COLO829 (cell line): ENCODE data around the gene AIFM2.
"Not testable (repeated sequence)": the region's sequence is repeated elsewhere in the genome, so short reads cannot be mapped to it uniquely, and the experiment has no call there.

Experiments used
- DNase-seq: peaks from one replicate; pipeline ENCODE4 v3.0.0; 2012; ENCODE audit warnings: low spot score

The AIFM2 gene

DNA sequence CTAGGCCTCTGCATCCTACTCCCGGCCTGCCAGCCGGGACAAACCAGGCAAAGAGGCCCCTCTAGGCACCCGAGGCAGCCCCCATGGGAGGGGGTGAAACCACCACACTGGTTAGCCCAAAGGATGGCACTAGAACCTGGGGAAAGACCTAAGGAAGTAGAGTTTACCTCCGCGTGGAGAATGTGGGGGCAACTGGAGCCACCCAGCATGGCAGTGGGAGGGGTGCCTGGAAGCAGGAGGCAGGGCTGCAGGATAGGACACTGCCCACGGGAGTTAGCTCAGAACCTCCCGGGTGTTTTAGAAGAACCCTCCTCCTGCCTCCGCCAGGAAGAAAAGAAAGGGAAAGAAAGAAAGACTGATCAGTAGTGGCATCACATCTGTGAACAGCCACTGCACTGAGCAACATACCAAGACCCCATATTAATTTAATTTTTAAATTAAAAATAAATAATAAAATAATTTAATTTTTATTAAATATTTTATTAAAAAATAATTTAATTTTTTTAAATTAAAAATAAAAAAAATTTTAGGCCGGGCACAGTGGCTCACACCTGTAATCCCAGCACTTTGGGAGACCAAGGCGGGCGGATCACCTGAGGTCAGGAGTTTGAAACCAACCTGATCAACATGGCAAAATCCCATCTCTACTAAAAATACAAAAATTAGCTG is 11.2 kb downstream of the AIFM2 start:
- DNase-seq, result no peak

DNA sequence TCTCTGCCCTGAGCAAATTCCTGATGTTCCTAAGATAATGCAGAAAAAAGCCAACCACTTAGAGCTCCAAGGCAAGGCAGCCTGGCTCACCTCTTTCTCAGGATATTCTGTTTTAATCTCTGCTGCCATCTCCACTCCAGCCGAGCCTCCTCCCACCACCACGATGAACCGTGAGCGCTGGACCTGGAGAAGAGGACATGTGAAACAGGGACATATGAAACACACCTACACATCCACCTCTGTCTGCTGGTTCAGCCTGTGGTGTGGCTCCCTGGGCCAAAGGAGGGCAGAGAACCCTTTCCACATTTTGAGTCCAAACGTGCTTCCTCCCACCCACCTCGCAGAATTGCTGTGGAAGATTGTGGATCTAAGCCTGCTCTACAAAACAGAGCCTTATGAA is 12.2 kb downstream of the AIFM2 start:
- no peak for DNase-seq

- no peak for DNase-seq
These were observed 13.0 kb downstream of the AIFM2 start for GRCh38 chr10:70119623-70120022.

- no peak for DNase-seq
These were observed 13.4 kb downstream of the AIFM2 start for GRCh38 chr10:70119197-70119596.

DNA sequence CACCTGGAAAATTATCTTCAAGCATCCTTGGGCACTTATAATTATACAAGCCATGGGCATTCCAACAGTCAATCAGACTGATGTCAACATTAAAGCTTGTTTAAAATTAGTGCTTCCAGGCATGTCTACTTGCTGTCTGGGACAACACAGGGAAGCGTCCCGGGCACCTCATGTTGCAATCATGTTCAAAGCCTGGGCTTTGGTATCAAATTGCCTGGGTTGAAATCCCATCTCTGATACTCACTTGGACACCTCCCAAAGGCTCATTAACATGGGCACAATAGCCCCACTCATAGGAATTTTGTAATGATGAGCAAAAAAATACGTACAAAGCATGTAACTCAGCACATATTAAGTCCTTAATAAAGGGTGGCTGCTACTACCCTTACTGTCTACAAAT is 14.4 kb downstream of the AIFM2 start:
- DNase-seq, result no peak

GRCh38 chr10:70117646-70118045 is 15.0 kb downstream of the AIFM2 start:
- DNase-seq, result no peak

- DNase-seq, result no peak
These were observed 16.5 kb downstream of the AIFM2 start for GRCh38 chr10:70115948-70116682.

GRCh38 chr10:70114902-70115301 is 17.7 kb downstream of the AIFM2 start:
- DNase-seq, result no peak

GRCh38 chr10:70112071-70112470 is 20.6 kb downstream of the AIFM2 start:
- no peak for DNase-seq

- no peak for DNase-seq
These were observed 21.1 kb downstream of the AIFM2 start for GRCh38 chr10:70111496-70111895.

- no peak for DNase-seq
These were observed 23.4 kb downstream of the AIFM2 start for GRCh38 chr10:70109064-70109729.

DNA sequence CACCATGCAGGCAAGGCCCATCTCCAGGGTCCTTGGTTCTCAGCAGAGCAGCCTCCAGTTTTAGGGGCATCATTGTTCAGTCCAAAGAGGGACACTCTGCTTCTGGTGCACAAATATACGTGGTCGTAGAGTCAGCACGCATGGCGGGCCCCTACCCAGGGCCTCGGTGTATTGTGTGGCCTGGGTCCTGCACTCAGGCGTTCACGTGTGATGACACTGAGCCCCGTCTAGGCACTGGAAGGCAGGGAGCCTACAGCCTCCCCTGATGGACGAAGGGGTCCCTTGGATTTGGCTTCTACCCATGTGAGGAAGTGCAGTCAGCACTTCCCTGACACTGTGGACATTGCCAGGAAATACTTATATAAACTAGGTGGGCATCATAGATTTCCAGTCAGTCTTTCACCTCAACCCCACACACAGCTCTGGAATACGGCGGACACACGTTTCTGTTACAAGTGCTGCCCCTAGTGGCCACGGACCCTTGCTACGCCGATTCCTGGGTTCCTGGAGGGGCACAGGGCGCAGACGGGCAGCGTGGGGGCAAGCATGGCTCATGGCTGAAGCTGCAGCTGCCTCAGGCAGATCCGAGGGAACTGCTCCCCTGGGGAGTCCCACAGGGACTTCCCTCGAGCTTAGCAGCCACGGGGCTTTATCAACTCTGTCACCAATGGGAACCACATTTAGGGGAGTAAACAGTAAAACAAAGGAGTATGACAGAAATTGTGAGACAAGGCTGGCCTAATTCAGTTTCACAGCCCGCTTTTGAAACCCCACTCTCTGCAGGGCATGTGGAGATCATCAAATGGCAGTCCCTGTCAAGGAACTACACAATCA is 25.4 kb downstream of the AIFM2 start:
- DNase-seq, result no peak

GRCh38 chr10:70101668-70102067 is 31.0 kb downstream of the AIFM2 start:
- DNase-seq, result no peak

- DNase-seq, result not testable (repeated sequence)
These were observed 31.5 kb downstream of the AIFM2 start for GRCh38 chr10:70101068-70101562.

GRCh38 chr10:70098271-70098670 is 34.4 kb downstream of the AIFM2 start:
- no peak for DNase-seq

GRCh38 chr10:70097459-70097858 is 35.2 kb downstream of the AIFM2 start:
- DNase-seq, result no peak

DNA sequence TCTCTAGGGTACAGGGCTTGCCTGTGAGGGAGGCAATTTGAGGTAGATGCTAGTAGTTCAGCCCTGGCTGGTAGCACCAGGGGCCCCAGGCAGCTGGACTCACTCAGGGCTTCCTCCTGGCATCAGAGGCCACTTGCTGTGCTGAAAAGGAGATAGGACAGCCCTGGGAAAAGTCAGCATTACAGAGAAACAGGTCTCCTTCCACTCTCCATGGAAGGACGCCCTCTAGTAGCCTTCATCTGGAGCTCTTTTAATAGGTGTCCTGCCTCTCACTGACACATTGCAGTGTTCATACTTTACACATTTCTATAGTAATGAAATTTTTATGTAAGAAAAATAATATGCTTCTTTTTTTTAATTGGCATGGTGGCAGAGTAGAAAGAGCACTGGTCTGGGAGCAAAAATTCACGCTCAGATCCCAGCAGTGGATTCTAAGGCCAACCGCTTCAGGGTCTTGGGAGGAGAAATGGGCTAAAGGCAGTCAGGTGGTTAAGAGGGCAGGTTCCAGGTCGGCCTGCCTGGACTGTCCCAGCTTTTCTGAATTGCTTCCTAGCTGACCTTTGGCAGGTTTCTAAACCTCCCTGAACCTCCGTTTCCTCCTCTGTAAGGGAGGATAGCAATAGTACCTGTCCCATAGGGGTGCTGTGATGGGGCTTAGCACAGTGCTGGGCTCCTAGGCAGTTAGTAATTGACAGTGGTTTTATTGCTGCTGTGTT is 35.8 kb downstream of the AIFM2 start:
- no peak for DNase-seq

DNA sequence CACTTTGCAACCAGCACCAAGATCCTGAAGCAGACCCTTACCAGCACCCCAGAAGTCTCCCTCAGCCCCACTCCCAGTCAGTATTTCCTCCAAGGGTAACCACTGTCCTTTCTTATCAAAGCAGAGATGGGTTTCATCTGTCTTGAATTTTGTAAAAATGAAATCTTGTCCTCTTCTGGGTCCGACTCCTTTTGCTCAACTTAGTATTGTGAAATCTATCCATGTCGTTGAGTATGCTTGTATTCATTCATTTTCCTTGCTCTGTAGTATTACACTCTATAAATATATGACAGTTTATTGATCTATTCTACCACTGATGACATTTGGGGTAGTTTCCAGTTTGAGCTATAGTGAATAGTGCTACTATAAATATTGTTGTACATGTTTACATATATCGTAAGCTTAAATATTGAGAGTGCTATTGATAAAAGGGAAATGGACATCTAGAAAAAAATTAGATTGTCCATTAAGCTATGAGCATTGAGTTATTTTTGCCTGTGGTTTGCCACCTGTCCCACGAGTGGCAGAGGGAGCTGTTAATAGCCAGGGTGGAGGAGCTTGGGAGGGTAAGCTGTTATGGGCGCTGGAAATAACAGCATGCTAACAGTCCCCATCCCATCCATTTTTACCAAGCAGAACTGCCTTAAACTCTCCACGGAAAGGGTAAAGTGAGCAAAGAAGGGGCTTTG is 36.5 kb downstream of the AIFM2 start:
- no peak for DNase-seq

DNA sequence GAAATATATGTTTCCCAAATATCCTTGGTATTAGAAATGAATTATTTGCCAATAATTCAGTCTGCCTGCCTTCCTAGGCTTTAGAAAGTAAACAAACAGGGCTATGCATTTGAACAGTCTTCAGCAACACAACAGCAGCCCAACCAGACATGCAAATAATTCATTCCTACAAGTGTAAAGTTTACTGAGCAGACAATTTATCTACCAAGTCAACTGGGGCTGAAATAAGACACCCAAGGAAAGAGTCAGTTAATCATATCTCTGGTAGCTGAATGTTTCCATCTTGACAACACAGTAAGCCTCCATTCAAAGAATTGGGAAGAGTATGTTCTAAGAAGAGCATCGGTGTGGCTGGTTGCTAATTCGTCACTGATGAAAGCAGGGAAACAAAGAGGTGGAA is 38.4 kb downstream of the AIFM2 start:
- no peak for DNase-seq

DNA sequence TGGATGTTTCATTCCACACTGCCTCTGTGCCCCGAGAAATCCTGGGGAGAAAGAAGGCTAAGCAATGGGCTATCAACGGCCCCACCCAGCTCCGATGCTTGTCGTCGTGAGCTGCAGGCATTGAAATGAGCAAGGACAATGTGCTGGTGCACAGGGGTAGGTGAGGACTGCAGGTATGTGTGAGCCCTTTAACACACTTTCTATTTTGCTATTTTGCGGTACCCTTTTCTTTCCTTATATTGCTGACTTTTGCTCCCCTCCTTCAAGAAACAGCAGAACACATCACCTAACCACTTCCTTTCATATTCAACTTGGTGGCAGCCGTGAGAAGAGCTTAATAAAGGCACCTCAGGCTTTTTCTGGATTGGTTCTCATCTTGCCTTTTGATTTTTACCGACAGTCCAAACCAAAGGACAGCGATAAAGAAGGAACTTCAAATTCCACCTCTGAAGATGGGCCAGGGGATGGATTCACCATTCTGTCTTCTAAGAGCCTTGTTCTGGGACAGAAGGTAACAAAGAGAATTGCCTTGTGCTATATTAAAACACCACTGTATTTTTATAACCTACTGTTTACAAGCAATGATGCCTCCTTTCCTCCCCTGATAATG is 39.2 kb downstream of the AIFM2 start:
- DNase-seq, result no peak

DNA sequence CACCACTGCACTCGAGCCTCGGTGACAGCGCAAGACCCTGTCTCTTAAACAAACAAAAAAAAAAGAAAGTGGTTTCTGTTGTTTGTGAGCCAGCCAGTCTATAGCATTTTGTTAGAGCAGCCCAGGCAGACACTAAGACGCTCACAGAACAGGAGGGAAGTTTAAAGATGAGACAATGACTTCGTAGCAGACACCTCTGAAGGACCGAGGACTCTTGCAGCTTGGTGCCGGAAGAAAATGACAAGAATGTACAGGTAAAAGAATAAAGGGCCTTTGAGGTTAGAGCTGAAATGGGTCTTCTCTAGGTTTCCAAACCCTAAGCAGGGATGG is 40.3 kb downstream of the AIFM2 start:
- DNase-seq, result no peak
